Uterus (tissue), 4 donors: Measurements from ENCODE around the gene FGFBP1. TPM values are rescaled to one million over a fixed set of nuclear protein-coding genes. Genes with fewer than 3 reads are reported as not detected.

Experiments
- DNase-seq, 2 donors: peaks; one replicate each; pipeline ENCODE4 v3.0.0-alpha.2; 2019 to 2020
- H3K27ac ChIP-seq, 2 donors: fragments of 200-600 bp; sonication (generic); 1 replicate in 1 of 2; 2 replicates in 1 of 2; pipeline ENCODE4 v1.5.1; 2016 to 2018
- H3K27me3 ChIP-seq, 2 donors: fragments of 200-600 bp; sonication (generic); one replicate each; pipeline ENCODE4 v1.5.1; 2018 to 2019; ENCODE audit warnings: control low read depth in 1 of 2
- H3K36me3 ChIP-seq, 2 donors: fragments of 200-600 bp; sonication (generic); one replicate each; pipeline ENCODE4 v1.5.1; 2019; ENCODE audit warnings: control low read depth in 1 of 2
- H3K4me1 ChIP-seq, 2 donors: fragments of 200-600 bp; sonication (generic); one replicate each; pipeline ENCODE4 v1.5.1; 2018 to 2019; ENCODE audit warnings: control low read depth in 1 of 2
- H3K4me3 ChIP-seq, 2 donors: fragments of 200-600 bp; sonication (generic); 1 replicate in 1 of 2; 2 replicates in 1 of 2; pipeline ENCODE4 v1.5.1; 2018 to 2019; ENCODE audit warnings: mild to moderate bottlenecking in 1 of 2
- H3K9me3 ChIP-seq, 2 donors: fragments of 200-600 bp; sonication (generic); one replicate each; pipeline ENCODE4 v1.5.1; 2019; ENCODE audit warnings: control low read depth in 1 of 2
- POLR2A ChIP-seq, 2 donors: fragments of 450-650 bp; IDR thresholded peaks; one replicate each; pipeline ENCODE4 v1.6.1; 2016; ENCODE audit warnings: antibody characterized with exemption in 2 of 2, mild to moderate bottlenecking in 1 of 2, moderate library complexity in 1 of 2
- intact Hi-C: fragments of 100-400 bp; cut with DNase I; formaldehyde crosslinking; loops from one replicate; pipeline ENCODE4 v1.15.1; 2023; ENCODE audit warnings: low total_unique reads
- total RNA-seq, 4 donors: library from RNA; depleted of rRNA in 3 of 4; stranded (reverse); fragments of >200 nt in 3 of 4; gene quantifications; one replicate each; pipeline versions ENCODE4 v1.1.0 to v1.2.4, GENCODE V29; 2014 to 2023
- TF ChIP-seq, protein P1 (sequence below), 4 experiments: fragments of 200-600 bp in 2 of 4; fragments of 450-650 bp in 2 of 4; sonication (generic) in 2 of 4; IDR thresholded peaks; one replicate each; pipeline ENCODE4 v1.5.1; 2016 to 2019; ENCODE audit warnings: antibody characterized with exemption in 4 of 4, mild to moderate bottlenecking in 2 of 4, moderate library complexity in 1 of 4
- donor health status: DM: yes; HTN: yes; CAD: no.

FGFBP1 gene
- total RNA-seq, 4 donors from 2014 or later = not detected

- H3K9me3 ChIP-seq = no peaks in the 10 kb centered on the region
- no peak overlapping the region for H3K4me3 ChIP-seq
- no peaks in the 10 kb centered on the region for H3K4me1 ChIP-seq
- TF ChIP-seq, protein P1, sequence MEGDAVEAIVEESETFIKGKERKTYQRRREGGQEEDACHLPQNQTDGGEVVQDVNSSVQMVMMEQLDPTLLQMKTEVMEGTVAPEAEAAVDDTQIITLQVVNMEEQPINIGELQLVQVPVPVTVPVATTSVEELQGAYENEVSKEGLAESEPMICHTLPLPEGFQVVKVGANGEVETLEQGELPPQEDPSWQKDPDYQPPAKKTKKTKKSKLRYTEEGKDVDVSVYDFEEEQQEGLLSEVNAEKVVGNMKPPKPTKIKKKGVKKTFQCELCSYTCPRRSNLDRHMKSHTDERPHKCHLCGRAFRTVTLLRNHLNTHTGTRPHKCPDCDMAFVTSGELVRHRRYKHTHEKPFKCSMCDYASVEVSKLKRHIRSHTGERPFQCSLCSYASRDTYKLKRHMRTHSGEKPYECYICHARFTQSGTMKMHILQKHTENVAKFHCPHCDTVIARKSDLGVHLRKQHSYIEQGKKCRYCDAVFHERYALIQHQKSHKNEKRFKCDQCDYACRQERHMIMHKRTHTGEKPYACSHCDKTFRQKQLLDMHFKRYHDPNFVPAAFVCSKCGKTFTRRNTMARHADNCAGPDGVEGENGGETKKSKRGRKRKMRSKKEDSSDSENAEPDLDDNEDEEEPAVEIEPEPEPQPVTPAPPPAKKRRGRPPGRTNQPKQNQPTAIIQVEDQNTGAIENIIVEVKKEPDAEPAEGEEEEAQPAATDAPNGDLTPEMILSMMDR (IDR thresholded peaks at IDR 0.05) = no peak
- TF ChIP-seq POLR2A (IDR thresholded peaks at IDR 0.05) = no peak
- H3K27me3 ChIP-seq = no peaks in the 10 kb centered on the region
- no peaks in the 10 kb centered on the region for H3K36me3 ChIP-seq
- no peak overlapping the region for H3K27ac ChIP-seq
- intact Hi-C loops = no loop called here
- DNase-seq = no peak
Observed at GRCh38 chr4:15894921-15895916, 43.3 kb downstream of the FGFBP1 start.

GRCh38 chr4:15894393-15894792 is 44.1 kb downstream of the FGFBP1 start:
- Histone ChIP-seq H3K36me3 (no peaks in the 10 kb centered on the region), H3K27me3 (no peaks in the 10 kb centered on the region), H3K9me3 (no peaks in the 10 kb centered on the region), H3K27ac (no peak overlapping the region), H3K4me3 (no peak overlapping the region), H3K4me1 (no peaks in the 10 kb centered on the region)
- no peak for DNase-seq
- intact Hi-C loops = no loop called here
- no peak for TF ChIP-seq POLR2A (IDR thresholded peaks at IDR 0.05)
- TF ChIP-seq, protein P1 (IDR thresholded peaks at IDR 0.05) = no peak

- no peak for DNase-seq
- H3K9me3 ChIP-seq = no peaks in the 10 kb centered on the region
- H3K4me1 ChIP-seq = no peaks in the 10 kb centered on the region
- no peak for TF ChIP-seq POLR2A (IDR thresholded peaks at IDR 0.05)
- TF ChIP-seq, protein P1 (IDR thresholded peaks at IDR 0.05) = no peak
- H3K4me3 ChIP-seq = no peak overlapping the region
- intact Hi-C loops = no loop called here
- H3K27me3 ChIP-seq = no peaks in the 10 kb centered on the region
- no peaks in the 10 kb centered on the region for H3K36me3 ChIP-seq
- no peak overlapping the region for H3K27ac ChIP-seq
Observed at GRCh38 chr4:15893962-15894361, 44.6 kb downstream of the FGFBP1 start.

DNA sequence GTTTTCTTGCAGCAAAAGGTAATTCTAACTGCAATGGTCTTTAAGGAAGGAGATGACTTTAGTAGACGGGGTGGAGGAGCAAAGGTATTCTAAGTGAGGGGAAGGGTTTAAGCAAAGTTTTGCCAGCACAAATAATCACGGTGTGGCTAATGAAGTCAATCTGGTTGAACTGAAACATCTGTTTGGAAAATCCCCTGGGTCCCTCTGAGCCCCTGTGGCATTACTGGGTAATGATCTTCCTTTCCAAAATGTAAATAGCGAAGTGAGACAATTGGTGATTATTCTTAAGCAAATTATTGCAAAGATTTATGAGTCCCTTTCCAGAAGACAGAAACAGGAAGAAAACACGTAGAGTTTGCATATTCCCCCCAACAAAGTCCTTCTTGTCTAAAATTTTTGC is 47.2 kb downstream of the FGFBP1 start:
- H3K27me3 ChIP-seq = no peaks in the 10 kb centered on the region
- no peak overlapping the region for H3K27ac ChIP-seq
- no peak overlapping the region for H3K4me3 ChIP-seq
- intact Hi-C loops = no loop called here
- no peaks in the 10 kb centered on the region for H3K9me3 ChIP-seq
- no peak for DNase-seq
- no peak for TF ChIP-seq POLR2A (IDR thresholded peaks at IDR 0.05)
- TF ChIP-seq, protein P1 (IDR thresholded peaks at IDR 0.05) = no peak
- H3K36me3 ChIP-seq = no peaks in the 10 kb centered on the region
- no peaks in the 10 kb centered on the region for H3K4me1 ChIP-seq

- Histone ChIP-seq H3K27ac (no peak overlapping the region), H3K9me3 (no peaks in the 10 kb centered on the region), H3K4me1 (no peaks in the 10 kb centered on the region), H3K27me3 (no peaks in the 10 kb centered on the region), H3K36me3 (no peaks in the 10 kb centered on the region), H3K4me3 (no peak overlapping the region)
- intact Hi-C loops = no loop called here
- no peak for TF ChIP-seq POLR2A (IDR thresholded peaks at IDR 0.05)
- TF ChIP-seq, protein P1 (IDR thresholded peaks at IDR 0.05) = no peak
- DNase-seq = no peak
Observed at GRCh38 chr4:15890246-15890829, 48.2 kb downstream of the FGFBP1 start.
